GDM1 (cell line): ENCODE results near the gene STX11.
"Not testable (repeated sequence)": the region's sequence is repeated elsewhere in the genome, so short reads cannot be mapped to it uniquely, and the experiment has no call there.

Experiments used
- DNase-seq: peaks from one replicate; lab custom pipeline; 2025; lab: John Stamatoyannopoulos, UW

The STX11 gene

DNA sequence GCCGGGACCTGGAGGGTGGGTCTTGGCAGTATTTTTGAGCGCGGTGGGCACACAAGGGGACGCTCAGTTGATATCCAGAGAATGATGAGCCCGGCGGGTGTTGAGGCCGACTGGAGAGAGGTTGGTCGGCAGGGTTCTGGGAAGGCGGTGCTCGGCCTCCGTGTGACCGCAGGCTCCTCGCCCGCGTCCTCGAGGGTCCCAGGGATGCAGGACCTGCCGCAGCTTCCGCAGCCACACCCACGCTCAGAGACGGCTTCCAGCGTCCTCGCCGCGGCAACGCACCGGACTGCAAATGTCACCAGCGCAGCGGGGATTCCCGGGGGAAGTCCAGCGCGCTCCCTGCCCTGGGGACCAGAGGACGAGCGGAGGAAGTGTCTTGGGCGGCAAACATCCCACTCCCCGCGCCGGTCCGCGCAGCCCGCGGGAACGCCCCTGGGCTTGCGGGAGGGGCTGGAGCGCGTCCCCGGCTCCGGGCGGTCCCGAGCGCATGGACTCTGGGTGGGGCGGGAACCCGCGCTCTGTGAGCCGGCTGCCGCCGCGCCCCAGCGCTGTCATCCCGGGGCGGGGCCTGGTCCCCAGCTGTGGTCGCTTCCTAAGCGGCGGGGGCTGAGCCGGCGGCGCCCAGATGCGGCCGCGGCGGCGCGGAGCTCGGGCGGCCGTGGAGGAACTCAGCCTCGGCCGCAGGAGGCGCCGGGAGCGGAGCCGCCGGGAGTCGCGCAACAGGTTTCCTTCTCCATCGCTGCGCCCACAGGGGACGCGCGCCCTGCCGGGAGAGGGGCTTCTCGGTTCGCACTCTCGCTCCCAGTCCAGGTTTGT is at the start of gene STX11:
TSS of gene STX11 (plus strand) at position 624 of the 816 bp plus-strand sequence. CDS start 36,111 bp downstream, outside the sequence.
- peak; percentile 72 for DNase-seq

DNA sequence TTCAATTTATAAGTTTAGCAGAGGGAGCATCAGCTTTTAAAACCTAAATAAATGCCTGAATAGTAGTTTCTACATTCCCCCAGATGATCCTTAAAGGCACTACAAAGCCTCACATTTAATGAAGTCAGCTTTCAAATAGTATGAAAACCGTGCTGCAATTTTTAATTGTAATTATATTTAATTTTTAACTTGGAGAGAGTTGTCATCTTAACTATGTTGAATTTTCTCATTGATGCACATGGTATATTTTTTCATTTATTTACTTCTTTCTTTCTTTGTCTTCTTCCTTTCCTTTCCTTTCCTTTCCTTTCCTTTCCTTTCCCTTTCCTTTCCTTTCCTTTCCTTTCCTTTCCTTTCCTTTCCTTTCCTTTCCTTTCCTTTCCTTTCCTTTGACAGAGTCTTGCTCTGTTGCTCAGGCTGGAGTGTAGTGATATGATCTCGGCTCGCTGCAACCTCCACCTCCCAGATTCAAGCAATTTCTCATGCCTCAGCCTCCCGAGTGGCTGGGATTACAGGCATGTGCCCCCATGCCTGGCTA is 47.2 kb upstream of the STX11 start:
- DNase-seq = no peak

DNA sequence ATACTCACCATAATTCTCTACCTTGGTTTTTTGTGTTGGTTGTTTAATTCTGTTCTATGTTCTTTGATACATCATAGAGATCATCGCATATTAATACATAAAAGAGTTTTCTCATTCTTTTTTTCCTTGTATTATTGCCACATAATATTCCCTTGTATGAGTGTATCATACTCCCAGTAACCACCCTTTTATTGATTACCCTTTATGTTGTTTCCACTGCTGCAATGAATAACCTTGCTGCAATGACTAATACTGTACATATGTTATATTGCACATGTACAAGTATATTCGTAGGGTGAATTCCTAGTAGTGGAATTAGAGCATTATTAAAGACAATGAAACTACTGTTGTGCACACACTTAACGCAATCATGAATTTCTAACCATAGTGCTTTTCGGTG is 45.8 kb upstream of the STX11 start:
- no peak for DNase-seq

DNA sequence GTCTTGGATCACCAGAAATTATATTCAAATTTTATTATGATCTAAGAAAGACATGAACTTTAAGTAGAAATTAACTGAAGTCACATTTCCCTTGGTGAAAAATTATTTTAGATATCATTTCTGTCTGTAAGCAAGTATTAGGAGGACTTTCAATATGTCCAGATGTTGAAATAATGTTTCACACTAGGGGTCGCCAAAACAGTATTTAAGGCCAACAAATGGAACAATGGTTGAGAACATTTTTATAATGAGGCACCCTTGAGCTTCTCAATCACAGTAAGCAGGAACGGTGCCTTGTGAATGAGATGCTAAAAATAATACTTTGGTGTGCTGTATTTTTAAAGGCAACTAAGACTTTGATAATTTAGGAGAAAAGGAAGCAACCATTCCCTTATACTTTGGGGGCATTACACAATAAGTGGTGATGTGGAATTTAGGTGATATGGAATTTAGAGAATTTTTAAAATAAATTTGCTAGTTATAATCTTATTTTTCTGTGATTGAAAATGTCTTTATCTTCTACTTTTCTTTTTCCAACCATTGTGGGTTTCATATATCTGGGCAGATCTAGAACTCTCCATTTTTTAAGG is 45.3 kb upstream of the STX11 start:
- DNase-seq = peak; percentile 51

DNA sequence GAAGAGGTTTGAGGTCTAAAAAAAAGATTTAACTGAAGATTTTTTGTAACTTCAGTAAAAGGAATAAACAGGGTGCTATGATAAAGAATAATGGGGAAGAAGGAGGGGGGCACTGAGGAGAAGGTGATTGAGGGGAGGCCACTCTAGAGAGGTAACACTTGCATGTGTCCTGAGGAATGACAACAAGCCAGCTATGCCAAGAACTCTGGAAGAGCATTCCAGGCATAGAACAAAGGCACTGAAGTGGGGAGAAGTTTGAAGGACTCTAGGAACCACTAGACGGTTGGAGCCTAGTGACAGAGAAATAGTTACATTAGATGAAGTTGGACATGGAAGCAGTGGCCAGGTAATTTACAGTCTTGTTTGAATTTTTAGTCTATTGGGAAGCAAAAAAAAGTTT is 44.1 kb upstream of the STX11 start:
- DNase-seq = no peak

DNA sequence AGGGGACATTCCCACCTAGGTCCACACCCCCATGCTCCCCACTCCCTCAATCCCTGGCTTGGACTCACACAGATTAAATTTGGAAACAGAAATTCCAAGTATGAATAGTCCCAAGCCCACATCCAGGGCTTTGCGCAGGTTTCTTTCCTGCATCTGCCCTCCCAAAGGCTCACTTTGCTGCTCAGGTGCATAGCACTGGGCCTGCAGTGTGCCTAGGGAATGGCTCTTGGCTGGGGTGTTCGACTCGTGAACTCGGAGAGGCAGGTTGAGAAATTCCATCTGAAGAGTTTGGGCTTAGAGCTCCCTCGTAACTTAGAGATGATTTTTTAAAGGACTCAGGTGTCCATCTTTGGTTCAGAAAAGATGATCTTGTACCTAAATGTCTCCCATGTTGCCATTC is 40.1 kb upstream of the STX11 start:
- DNase-seq = no peak

DNA sequence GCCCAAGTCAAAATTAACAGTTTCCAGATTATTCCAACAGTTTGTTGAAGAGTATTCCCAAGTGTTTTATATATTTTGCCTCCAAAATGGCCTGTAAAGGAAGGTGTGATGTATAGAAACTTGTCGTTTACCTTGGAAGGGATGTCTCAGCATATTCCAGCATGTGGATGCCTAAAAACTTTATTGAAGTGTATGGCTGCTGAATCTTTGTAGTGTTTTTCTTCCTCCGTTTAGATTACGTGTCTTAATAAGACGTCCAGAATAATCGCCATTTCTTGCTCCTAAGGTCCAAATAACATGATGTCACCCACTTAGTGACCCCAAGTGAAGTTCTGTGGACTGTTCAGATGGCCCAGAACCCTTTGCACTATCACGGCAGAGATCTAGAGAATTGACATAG is 37.0 kb upstream of the STX11 start:
- no peak for DNase-seq

DNA sequence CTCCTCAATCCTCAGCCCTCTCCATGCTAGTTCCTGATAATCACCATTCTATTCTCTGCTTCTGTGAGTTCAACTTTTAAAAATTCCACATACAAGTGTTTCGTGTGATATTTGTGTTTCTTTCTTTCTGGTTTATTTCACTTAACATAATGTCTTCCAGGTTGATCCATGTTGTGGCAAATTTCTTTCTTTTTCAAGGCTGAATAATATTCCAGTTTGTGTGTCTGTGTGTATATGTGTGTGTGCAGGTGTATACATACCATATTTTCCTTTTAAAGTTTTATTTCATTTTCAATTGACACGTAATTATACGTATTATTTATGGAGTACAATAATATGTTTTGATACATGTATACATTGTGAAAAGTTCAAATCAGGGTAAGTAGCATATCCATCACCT is 35.1 kb upstream of the STX11 start:
- DNase-seq = no peak

DNA sequence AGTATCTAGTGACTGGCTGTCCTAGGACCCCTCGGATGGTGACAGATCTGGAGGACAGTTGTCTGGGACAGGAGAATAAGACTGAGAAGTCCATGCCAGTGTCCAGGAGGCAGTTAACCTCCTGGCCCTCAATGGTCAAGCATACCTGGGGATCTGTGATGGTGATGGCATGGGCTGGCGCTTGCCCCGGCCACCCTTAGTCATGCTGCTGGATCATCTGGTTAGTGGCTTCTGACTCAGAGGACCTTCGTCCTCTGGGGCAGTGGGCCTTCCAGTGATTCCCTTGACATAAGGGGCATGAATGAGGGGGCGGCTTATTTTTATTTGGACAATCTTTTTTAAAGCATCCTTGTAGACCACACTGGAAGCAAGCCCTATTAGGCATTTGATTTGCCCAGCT is 30.9 kb upstream of the STX11 start:
- no peak for DNase-seq

DNA sequence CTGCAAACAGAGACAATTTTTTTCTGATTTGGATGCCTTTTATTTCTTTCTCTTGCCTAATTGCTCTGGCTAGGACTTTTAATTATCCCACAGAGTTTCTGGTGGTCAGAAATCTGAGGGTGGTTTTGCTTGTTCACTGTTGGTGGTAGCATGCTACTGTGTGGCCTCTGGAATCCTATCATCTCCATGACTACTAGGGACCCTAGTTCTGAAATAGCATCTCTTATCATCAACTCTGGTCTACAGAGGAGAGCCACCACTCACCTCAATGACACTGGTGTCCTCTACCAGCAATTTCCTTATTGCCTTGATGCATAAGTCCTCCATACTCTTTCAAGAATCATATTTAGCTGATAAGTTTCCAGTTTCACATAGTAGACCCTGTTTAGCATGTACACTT is 27.5 kb upstream of the STX11 start:
- no peak for DNase-seq

DNA sequence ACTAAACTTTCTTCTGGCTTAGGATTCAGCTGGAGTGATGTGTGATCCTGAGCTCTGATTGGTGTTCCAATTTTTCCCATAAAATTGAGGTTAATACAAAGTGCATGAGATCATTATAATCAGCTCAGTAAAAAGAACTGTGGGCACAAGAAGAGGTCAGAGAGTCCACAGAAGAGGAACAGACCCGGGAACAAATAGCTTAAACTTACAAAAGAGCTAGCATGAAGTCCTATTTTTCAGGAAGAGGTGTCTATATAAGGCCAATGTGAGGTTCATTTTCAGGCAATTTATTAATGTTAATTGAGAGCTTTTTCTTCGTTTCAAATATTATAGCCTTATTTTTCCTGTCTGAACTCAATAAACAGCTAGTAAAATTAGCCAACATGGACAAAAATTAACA is 26.9 kb upstream of the STX11 start:
- DNase-seq = no peak

DNA sequence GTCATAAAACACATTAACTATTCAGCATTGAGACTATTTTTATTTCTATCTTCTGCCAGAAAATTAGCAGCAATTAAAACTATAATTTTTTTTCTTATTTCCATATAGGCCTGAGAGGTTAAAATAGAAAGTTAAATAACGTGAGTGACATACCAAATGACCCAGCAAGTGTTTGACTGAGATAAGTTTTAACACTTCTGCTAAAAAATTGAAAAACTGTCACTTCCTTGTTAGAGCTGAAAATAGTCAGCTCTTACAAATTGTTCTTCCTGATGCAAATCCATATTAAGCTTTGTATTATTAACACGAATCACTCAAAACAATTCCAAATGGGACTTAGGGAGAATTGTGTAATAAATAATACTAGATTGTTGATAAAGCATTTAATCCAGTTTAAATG is 26.5 kb upstream of the STX11 start:
- DNase-seq = peak; percentile 19

DNA sequence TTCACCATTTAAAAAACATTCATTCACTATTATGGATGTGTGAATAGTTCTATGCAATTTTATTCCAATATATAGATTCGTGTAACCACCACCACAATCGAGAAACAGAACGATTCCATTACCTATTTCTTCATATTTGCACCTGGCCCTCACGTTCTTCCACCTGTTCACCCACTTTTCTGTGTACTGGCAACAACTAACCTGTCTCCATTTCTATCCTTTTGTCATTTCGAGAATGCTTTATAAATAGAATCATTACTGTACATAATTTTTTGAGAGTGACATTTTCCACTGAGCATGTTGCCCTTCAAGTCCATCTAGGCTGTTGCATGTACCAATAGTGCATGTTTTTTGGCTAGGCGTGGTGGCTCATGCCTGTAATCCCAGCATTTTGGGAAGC is 23.2 kb upstream of the STX11 start:
- DNase-seq = no peak

DNA sequence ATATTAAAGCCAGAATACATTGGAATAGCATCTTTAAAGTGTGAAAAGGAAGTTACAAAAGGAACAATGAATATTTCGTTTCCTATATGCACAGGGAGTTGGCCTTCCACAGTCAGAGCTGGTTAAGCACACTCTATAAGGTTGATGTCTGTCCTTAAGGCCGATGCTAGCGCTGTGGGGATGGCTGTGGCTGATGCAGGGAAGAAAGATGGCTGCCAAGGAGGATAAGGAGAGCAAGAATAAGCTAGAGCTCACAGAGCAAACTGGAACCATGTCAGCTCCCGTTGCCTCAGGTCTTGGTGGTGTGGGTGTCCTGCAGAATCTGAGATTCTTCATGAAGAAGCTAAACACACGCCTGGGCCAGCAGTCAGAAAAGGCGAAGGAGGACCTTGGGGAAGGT is 20.8 kb upstream of the STX11 start:
- no peak for DNase-seq

DNA sequence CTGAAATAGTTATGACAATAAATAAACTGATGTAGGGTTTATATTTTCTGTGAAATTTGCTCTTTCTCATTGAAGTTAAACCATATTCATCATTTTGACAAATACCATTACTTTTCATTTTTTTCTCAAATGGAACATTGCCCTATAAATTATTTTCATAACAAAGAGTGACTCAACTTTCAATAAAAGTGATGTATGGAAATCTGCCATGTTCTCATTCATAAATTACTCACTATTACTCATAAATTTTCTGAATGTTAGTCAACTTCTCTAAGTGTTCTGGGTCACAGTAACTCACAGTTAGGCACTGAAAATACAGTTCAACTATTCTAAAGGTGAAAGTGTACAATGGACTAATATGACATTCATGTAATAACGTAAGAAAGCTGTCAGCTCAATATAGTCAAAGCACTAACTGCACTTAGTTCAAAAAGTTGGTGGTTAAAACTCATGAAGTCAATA is 19.0 kb upstream of the STX11 start:
- DNase-seq = no peak

DNA sequence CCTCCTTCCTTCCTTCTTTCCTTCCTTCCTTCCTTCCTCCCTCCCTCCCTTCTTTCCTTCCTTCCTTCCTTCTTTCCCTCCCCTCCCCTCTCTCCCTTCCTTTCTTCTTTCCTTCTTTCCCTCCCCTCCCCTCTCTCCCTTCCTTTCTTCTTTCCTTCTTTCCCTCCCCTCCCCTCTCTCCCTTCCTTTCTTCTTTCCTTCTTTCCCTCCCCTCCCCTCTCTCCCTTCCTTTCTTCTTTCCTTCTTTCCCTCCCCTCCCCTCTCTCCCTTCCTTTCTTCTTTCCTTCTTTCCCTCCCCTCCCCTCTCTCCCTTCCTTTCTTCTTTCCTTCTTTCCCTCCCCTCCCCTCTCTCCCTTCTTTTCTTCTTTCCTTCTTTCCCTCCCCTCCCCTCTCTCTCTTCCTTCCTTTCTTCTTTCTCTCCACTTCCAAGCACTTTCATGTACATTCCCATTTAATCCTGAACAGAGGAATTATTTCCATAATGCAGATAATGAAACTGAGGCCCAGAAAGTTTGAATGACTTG is 18.1 kb upstream of the STX11 start:
- not testable (repeated sequence) for DNase-seq

DNA sequence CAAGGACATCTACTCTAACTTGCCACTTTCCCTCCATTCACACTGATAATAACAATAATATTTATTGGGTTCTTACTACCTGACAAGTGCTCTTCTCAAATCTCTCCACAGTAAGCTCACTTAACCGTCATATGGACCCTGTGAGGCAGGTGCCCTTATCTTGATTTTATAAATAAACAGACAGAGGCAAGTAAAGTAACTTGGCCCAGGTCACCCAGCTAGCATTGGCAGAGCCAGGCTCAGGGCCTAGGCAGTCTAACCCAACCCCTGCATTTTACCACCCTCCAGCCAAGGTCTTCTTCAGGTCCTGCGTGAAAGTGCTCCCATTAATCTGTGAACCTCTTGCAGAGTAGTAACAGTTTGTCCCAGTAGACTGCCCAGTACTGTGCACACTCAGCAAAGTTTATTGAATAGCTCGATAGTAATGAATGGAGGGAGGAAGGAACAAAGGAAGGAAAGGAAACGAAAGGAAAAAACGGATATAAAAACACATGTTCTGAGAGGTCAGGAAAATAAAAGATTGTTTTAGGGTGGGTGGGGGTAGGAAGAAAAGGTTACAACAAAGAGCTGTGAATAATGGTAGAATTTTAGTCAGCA is 17.0 kb upstream of the STX11 start:
- no peak for DNase-seq

DNA sequence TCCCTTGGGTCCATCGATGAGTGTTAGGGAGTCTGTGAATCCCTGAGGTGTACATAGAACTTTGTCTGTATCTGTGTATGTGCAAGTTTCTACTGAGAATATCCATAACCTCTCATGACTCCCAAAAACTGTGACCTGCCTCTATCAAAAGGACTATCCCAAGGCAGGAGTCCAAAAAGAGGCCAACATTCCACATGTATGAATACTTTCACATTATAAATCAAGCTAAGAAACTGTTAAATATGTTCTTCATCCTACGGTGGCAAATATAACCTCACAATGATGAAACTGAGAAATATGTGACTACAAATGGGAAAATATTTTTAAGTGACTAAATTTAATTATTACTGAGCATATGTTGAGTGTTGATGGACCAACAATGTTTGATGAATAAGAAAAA is 16.1 kb upstream of the STX11 start:
- no peak for DNase-seq

DNA sequence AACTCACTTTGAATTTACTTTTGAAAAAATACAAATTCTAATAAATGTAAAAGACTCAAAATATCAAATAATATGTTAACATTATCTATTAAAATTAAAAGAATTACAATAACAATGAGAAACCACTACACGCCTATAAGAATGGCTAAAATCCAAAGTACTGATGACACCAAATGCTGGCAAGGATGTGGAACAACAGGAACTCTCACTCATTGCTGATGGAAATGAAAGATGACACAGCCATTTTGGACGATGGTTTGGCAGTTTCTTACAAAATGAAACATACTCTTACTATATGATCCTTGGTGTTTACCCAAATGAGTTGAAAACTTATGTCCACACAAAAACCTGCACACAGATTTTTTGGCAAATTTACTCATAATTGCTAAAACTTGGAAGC is 15.6 kb upstream of the STX11 start:
- no peak for DNase-seq

DNA sequence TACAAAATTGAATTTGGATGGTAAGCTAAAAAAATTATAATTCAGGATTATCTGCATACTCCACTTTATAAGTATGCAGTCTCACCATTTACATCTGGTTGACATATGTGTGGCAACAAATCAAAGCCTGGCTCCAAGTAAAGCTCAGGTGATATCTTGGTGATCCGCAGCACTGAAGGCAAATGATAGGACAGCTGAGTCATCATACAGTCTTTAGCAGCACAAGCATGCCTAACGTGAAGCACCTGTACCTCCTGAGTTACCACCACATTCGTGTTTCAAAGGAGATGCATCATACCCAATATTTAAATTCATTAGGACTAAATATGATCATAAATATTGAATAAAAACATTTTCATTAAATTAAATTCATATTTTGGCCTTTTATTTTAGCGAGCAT is 11.8 kb upstream of the STX11 start:
- no peak for DNase-seq

DNA sequence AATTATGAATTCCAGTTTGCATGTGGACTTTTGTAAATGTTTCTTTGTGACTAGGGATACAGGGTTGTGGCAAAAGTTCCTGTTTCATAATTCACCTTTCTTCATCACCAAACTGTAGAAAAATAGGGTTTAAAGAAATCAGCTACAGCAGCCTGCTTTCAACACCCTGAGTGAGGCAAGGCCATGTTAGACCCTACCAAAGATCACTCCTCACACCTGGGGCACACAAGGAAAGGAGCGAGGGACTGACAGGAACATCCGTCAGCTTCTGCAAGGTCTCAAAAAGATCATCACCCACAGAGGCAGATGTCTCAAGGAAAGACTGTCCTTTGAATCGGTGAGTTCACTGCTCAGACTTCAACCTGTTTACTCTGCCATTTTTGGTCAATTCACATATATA is 10.5 kb upstream of the STX11 start:
- no peak for DNase-seq

DNA sequence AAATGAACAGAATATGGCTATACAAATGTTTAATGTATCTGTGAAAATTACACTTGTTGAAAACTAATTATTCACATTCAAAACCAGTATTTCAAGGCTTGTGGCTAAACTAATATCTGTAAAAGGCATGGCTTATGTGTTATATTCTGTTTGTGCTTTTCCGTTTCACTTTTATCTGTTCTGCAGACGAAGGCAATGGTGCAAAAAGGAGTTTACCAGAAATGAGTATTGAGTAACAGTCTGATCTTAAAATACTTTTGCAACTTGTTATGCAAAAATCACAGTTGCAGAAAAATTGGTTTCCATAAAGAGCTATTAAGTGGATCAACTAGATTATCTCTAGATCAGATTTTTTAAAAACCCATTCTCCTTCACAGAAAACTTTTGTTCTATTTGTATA is 9.4 kb upstream of the STX11 start:
- no peak for DNase-seq

DNA sequence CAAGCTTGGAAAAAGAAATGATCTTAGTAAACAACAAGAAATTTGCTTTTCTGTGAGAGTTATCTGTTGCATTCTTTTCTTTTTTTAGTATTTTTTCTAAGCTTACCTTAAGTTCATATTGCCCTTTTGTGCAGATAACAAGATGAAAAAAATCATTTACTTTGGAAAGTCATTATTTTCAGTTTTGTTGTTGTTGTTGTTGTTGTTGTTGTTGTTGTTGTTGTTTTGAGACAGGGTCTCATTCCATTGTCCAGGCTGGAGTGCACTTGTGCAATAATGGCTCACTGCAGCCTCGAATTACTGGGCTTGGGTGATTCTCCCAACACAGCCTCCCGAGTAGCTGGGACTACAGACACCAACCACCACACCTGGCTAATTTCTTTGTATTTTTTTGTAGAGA is 8.8 kb upstream of the STX11 start:
- no peak for DNase-seq
